B cell (primary cell): ENCODE measurements around the gene SELL.
"Not testable (repeated sequence)": the region's sequence is repeated elsewhere in the genome, so short reads cannot be mapped to it uniquely, and the experiment has no call there.

Experiments used
- EZH2 ChIP-seq: IDR thresholded peaks from 2 replicates; pipeline ENCODE4 v1.6.1; 2012; ENCODE audit warnings: borderline replicate concordance, low read depth, mild to moderate bottlenecking, moderate library complexity, low read length; ENCODE audit not compliant: insufficient read depth, poor library complexity, severe bottlenecking
- TF ChIP-seq, protein P1 (sequence below): fragments of 200-600 bp; IDR thresholded peaks from one replicate; pipeline ENCODE4 v1.8.0; 2022; ENCODE audit warnings: antibody characterized with exemption, mild to moderate bottlenecking

DNA sequence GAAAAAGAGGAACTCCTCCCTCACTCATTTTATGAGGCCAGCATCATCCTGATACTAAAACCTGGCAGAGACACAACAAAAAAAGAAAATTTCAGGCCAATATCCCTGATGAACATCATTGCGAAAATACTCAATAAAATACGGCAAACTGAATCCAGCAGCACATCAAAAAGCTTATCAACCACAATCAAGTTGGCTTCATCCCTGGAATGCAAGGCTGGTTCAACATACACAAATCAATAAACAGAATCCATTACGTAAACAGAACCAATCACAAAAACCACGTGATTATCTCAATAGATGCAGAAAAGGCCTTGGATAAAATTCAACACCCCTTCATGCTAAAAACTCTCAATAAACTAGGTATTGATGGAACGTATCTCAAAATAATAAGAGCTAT is 1.7 kb upstream of the SELL start:
- TF ChIP-seq, protein P1, sequence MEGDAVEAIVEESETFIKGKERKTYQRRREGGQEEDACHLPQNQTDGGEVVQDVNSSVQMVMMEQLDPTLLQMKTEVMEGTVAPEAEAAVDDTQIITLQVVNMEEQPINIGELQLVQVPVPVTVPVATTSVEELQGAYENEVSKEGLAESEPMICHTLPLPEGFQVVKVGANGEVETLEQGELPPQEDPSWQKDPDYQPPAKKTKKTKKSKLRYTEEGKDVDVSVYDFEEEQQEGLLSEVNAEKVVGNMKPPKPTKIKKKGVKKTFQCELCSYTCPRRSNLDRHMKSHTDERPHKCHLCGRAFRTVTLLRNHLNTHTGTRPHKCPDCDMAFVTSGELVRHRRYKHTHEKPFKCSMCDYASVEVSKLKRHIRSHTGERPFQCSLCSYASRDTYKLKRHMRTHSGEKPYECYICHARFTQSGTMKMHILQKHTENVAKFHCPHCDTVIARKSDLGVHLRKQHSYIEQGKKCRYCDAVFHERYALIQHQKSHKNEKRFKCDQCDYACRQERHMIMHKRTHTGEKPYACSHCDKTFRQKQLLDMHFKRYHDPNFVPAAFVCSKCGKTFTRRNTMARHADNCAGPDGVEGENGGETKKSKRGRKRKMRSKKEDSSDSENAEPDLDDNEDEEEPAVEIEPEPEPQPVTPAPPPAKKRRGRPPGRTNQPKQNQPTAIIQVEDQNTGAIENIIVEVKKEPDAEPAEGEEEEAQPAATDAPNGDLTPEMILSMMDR, result not testable (repeated sequence)
- not testable (repeated sequence) for TF ChIP-seq EZH2
